ENCODE data around the gene AP1B1.

AP1B1 gene

GRCh38 chr22:29313576-29314466, 74.5 kb downstream of the AP1B1 start:
- no peak for DNase-seq (ENCODE audit: low read depth)

DNA sequence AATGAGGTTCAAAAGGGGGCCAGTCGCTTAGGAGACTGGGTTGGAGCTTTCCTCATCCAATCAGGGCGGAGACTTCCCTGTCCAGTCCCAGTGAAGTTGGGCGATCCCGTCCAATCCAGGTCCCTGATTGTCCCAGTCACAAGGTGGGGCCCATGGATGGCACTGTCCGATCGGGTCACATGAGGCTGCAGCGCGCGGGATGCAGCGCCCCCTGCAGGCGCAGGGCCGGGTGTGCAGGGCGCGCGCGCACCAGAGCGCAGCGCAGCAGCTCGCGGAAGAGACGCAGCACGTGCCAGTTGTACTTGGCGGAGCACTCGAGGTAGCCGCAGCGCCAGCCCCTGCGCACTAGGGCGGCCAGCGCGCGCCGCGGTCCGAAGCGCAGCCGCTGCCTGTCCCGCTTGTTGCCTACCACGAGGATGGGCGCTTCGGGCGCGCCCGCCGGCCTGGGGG, 75.2 kb downstream of the AP1B1 start:
- DNase-seq (ENCODE audit: low read depth), result no peak

DNA sequence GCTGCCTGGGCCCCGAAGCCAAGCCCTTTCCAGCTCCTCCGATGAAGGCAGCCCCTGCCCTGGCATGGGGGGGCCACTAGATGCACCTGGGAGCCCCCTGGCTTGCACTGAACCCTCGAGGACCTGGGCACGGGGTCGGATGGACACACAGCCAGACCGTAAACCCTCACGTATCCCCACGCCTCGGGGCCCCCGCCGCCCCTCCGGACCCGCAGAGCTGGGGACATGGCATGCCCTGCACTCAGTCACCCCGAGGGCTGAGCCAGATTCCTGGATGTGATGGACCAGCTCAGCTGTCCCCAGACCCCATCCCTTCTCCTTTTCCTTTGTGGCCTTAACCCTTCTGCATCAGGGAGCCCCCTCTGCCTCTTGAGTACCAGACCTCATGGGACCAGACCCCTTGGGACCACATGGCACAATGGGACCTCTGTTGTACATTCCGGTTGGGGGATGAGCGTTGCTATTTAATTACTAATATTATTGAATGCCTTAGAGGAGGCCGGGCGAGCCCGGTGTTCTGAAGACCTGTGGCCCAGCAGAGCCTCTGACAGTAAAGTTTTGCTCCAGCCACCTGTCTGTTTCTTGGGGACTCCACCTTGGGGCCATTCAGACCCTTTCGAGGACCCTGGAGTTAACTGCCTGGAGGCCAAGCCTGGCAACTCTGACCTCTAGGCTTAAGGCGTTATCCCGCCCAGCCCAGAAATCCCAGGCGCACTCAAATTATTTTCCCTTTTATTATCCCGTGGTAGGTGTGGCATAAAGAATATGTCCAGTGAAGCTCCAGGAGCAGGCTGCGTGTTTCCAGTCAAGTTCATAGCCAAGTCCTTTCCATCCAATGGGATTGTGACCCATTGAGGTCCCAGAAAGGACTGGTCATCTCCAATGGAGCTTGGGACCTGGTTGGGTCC, 75.9 kb downstream of the AP1B1 start:
- DNase-seq (ENCODE audit: low read depth), result no peak

GRCh38 chr22:29311464-29312217, 76.7 kb downstream of the AP1B1 start:
- no peak for DNase-seq (ENCODE audit: low read depth)

DNA sequence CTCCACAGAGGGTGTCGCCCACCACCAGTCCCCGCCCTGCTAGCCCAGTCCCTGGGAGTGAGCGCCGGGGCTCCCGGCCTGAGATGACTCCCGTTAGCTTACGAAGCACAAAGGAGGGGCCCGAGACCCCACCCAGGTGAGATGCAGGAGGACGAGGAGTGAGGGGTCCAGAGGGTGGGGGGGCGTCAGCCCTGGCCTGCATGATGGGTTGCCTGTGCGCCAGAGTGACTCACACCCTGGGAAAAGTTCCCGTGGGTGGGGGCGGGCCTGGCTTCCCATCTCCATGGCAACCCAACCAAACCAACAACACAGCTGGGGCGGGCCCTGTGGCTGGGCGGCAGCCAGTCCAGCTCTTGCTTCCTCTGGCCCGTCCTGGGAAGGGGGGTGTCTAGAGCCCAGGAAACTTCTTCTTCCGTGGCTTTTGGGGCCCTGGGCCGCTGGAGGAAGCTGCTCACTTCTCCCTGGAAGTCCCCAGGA, 77.5 kb downstream of the AP1B1 start:
- peak; percentile 62 for DNase-seq (ENCODE audit: low read depth)

- no peak for DNase-seq (ENCODE audit: low read depth)
These were observed 78.1 kb downstream of the AP1B1 start for GRCh38 chr22:29310065-29310862.

GRCh38 chr22:29309332-29310064, 78.9 kb downstream of the AP1B1 start:
- DNase-seq (ENCODE audit: low read depth), result no peak

DNA sequence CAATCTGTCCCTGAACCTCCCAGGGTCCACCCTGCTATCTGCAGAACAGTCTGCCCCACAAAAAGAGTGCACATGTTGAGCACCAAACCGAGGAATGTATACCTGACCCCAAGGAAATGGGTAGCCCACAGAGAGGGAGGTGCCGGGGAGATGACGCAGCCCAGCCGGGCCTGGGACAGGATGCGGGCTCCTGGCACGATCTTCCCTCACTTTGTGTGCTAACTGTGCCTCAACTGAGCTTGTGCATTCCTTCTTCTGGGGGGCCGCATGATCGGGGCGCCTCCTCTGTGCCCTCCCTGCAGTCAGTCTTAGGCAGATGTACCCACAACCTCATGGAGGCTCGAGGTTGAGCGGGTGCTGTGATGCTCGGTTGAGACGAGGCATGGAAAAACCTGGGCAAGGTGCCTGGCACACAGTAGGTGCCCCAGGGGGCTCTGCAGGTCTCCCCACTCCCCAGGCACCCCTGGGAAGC, 79.5 kb downstream of the AP1B1 start:
- DNase-seq (ENCODE audit: low read depth), result no peak

- DNase-seq (ENCODE audit: low read depth), result no peak
These were observed 80.1 kb downstream of the AP1B1 start for GRCh38 chr22:29308148-29308790.

DNA sequence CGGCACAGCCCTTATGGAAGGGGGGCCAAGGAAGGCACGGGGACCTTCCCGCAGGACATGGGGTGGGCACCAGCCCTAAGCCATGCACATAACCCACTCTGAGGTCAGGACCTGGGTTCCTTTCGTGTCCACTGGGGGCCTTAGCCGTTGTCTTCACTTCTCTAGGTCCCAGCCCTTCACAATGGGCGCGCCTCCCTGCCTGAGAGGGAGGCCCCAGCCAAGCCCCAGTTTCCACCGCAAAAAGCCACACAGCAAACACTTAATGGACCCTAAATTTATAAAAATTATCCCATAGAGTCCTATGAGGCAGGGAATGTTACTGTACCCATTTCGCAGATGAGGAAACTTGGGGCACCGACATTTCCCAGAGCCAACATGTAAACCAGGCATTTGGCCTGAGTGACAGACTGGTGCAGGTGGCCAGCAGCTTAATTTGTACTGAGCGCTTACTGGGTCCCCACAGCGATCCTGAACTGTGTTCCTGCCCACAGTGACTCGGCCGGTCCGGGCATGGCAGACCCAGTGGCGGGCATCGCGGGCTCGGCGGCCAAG, 80.7 kb downstream of the AP1B1 start:
- no peak for DNase-seq (ENCODE audit: low read depth)

DNA sequence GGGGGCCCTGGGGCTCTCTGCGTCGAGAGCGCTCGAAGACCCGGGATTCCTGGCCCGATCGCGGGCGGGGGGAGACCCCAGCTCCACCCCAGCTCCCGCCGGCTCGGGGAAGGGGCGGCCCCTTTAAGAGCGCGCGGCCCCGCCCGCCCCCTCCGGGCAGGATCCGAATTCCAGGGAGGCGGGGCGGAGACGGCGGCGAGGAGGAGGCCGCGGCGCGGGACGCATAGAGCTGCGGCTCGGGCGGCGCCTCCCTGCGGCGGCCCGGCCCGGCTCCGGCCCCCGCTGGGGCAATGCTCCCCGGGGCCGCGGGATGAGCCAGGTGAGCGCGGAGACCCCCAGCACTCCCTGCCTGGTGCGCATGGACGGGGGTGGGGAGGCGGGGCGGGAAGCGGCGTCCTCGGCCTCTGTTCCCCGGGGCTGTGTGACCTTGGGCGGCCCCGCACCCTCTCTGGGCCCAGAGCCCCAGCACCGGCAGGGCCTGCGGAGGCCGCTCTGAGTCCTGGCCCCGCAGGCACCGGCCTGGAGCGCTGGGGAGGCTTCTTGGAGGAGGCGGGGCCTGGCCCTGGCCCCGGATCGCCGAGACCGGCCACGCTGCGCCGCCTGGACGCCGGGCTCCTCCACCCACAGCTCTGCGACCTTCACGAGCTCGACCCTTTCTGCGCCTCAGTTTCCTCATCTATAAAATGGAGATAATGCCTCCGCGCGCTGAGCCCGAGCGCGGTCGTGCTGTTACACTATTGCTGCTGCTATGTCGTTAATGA, 81.4 kb downstream of the AP1B1 start:
- DNase-seq (ENCODE audit: low read depth), result no peak

DNA sequence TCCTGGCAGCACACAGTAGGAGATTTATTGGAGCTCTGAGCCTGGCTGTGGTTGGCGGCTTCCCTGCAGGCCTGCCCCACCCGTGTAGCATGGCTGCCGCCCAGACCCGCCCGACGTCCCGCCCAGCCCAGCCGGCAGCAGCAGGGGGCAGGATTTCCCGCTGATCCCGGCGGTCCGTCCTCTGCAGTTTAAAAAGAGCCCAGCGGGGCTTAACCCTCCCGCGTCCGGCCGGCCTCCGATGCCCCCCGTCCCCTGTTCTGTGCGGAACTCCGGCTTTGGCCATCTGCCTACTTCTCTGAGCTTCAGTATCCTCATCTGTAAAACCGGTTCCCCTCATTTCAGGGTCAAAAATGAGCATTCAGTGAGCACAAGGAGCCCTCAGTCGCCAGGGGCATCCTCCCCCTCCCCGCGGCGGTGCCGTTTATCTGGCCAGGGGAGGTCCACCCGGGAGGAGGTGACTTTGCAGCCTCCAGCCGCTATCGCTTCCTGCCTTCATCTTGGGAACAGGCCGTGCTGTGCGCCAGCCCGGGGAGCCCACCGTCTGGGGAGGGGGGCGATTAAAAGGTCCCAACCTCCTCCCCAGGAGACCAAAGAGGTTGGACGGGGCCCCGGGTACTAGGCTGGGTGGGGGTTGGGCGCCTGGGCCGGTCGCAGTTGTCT, 82.1 kb downstream of the AP1B1 start, which contains the start of gene GAS2L1:
TSS of gene GAS2L1 (plus strand) at position 476 of the 660 bp plus-strand sequence. CDS start 1,456 bp downstream, outside the sequence.
- peak; percentile 31 for DNase-seq (ENCODE audit: low read depth)

- no peak for DNase-seq (ENCODE audit: low read depth)
These were observed 82.6 kb downstream of the AP1B1 start for GRCh38 chr22:29305836-29306174.

- DNase-seq (ENCODE audit: low read depth), result no peak
These were observed 85.5 kb downstream of the AP1B1 start for GRCh38 chr22:29302681-29303465.

DNA sequence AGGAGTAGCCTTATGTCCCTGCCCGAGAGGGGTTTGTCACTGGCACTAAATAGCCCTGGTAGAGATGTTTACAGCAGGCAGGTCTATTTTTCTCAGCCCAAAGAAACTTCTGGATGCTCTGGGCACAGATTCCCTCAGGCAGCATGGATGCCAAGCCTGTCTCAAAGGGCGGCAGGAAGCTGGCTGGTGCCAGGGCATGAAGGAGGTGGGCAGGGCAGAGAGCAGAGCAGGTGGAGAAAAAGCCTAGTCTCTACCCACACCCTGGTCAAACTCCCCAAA, 86.0 kb downstream of the AP1B1 start:
- no peak for DNase-seq (ENCODE audit: low read depth)

GRCh38 chr22:29301716-29302401, 86.5 kb downstream of the AP1B1 start:
- DNase-seq (ENCODE audit: low read depth), result no peak
